ENCODE results near the gene HS3ST1.
"Not testable (repeated sequence)": the region's sequence is repeated elsewhere in the genome, so short reads cannot be mapped to it uniquely, and the experiment has no call there.

The HS3ST1 gene

DNA sequence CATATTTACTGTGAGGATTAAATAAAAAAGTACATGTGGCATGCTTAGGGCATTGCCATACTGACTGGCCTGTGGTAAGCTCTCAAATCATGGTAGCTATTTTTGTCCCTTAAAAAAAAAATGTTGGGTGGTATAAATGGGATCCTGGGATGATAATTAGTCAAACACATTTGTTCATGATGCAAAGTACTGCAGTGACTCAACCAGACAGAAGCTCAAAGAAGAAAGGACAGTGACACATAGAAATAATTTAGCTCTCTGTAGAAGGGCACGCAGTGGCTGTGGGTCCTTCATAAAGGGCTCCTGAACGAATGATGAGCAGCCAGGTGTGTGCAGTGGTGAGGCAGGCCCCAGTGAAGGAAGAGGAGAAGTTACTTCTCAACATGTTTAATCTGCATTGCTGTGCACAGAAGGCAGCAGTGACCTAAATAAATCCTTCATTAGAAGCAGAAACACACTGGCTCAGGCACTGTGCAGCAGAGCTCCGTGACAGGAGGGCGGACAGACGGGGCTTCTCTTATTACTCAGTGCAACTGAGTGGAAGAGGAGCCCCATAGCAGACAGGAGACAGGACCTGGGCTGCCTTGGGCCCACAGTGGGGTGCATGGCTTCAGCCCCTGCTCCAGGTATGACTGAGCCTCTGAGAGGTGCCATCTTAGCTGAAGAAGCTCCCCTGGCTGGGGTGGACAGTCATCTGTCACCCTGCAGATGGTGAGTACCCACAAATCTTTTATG is 20.3 kb downstream of the HS3ST1 start:
- no peak for DNase-seq (ENCODE audit: insufficient read length, low spot score)
- FAIRE-seq = no peak

GRCh38 chr4:11407551-11407950 is 21.1 kb downstream of the HS3ST1 start:
- DNase-seq (ENCODE audit: insufficient read length, low spot score) (no peak), FAIRE-seq (no peak)

- DNase-seq (ENCODE audit: insufficient read length, low spot score) (no peak), FAIRE-seq (no peak)
Measured at GRCh38 chr4:11404431-11404830, 24.3 kb downstream of the HS3ST1 start.

DNA sequence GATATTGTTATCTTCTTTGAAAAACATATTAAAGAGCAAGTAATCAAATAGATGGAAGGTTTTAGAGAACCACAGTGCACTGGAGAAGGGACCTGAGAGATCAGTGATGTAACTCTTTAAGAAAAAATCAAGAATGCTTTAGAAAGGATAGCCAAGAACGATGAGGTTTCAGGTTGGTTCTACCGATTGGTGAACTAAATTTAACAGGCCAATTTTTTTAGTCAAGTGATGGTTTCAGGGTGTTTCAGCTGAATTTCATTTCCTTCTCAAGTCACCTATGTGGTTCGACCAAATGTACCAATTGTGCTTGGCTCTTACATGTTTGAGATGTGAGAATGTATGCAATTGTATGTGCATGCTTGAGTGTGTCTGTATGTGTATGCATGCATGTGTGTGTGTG is 26.5 kb downstream of the HS3ST1 start:
- DNase-seq (ENCODE audit: insufficient read length, low spot score) (no peak), FAIRE-seq (no peak)

DNA sequence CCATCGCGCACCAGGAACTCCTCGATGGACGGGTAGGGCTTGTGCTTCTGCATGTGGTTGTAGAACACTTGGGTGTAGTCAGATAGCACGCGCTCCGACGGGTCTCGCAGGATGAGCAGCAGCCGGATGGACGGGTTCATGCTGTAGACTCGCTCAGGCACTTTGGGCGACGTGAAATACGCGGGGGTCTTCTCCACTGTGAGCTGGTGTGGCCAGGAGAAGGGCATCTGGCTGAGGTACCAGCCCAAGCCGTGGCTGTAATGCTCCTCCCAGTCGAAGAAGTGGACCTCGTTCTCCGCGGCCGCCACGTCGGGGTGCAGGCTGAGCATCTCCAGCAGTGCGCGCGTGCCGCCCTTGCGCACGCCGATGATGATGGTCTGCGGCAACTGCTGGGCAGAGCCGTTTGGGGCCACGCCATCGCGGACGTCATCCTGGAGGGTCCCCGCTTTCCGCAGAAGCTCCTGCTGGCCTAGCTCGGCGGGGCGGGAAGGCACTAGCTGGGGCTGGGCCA is 29.2 kb downstream of the HS3ST1 start:
- no peak for FAIRE-seq
- DNase-seq (ENCODE audit: insufficient read length, low spot score) = no peak

DNA sequence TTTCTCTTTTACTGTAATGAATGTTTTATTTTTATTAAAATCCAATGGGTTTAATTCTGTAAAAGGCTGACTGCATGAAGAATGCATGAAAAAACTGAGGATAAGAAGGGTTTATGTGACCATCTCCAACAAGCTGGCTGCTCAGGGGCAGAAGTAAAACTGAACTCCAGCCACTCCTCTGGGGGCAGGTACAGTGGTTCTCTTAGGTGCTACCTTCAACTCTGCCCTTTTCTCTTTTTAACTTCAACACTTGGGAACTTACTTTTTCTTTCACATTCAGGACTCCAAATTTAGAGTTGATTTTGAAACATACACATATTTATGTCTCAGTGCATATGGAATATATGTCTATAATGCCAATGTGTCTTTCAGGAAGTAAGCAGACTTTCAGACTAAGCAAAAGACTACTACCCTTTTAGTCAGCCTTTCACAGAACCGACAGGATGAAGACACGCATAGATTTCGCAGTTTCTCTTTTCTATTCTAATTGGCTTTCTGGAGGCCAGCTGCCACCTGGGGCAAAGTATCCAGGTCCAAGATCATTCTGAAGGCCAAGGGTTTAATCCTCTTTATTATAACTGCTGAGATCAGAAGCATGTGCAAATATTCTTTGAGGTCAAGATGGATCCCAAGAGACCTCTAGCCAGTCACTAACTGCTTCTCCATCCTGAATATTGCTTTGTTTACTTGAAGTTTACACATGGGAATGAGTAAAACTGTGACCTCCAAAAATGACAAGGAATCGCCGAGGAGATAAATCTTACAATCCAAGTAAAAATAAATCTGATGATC is 30.7 kb downstream of the HS3ST1 start:
- DNase-seq (ENCODE audit: insufficient read length, low spot score) (no peak), FAIRE-seq (no peak)

- DNase-seq (ENCODE audit: insufficient read length, low spot score) (no peak), FAIRE-seq (no peak)
Measured at GRCh38 chr4:11397146-11397545, 31.5 kb downstream of the HS3ST1 start.

GRCh38 chr4:11393551-11393950 is 35.1 kb downstream of the HS3ST1 start:
- no peak for FAIRE-seq
- no peak for DNase-seq (ENCODE audit: insufficient read length, low spot score)

DNA sequence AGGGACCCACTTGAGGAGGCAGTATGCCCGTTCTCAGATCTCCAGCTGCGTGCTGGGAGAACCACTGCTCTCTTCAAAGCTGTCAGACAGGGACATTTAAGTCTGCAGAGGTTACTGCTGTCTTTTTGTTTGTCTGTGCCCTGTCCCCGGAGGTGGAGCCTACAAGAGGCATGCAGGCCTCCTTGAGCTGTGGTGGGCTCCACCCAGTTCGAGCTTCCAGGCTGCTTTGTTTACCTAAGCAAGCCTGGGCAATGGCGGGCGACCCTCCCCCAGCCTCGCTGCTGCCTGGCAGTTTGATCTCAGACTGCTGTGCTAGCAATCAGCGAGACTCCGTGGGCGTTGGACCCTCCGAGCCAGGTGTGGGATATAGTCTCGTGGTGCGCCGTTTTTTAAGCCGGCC is 44.6 kb downstream of the HS3ST1 start:
- DNase-seq (ENCODE audit: insufficient read length, low spot score); FAIRE-seq: not testable (repeated sequence)

DNA sequence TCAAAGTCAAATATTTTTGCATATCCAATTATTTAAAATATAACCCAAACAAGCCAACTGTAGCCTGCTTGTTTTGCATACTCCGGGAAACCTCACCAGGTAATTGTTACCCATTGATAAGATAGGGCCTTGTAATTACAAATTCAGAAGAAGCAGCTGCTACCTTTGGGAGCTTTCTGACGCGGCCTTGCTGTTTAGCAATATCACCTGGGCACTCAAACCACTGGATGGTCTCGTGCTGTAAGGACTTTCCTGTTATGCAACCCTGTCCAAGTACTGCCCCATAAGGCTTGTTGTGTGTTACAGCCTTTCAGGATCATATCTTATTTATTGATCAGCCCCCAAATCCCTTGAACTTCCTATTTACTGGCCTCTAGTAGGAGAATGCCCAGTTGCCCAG is 52.1 kb downstream of the HS3ST1 start:
- FAIRE-seq (no peak), DNase-seq (ENCODE audit: insufficient read length, low spot score) (no peak)

- no peak for FAIRE-seq
- DNase-seq (ENCODE audit: insufficient read length, low spot score) = no peak
Measured at GRCh38 chr4:11376146-11376545, 52.5 kb downstream of the HS3ST1 start.

DNA sequence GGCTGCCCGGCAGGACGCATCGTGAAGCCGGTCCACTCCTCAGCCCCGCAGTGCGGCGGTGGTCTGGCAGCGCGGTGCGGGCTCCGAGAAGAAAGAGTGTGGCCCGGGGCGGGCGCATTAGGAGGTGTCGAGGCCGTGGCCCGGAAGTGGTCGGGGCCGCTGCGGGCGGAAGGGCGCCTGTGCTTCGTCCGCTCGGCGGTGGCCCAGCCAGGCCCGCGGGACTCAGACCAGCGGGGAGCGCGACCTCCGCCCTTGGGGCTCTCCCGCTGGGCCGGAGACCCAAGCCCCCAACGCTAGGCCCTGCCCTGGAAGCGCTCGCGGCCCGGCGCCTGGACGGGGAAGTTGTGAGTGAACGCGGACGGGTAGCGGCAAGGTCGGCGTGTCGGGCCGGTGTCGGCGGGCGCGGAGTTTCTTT is 60.0 kb downstream of the HS3ST1 start:
- peak; percentile 63 for FAIRE-seq
- DNase-seq (ENCODE audit: insufficient read length, low spot score) = no peak

DNA sequence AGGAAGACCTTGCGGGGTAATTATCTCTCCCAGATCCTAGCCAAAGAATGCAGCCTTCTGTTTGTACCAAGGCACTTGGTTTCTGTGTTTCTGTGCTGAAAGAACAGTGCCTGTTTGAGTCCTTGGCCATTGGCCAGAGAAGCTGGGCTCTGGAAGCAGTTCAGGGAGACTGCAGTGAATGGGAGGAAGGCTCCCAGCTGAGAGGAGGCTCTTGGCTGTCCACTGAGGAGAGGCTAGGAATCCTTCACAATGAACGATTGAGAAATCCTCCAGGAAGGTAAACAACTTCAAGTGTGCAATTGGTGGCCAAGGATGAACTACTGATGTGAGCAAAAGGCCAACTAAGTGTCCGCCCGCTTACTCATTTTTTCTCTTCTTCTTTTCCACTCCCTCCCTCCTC is 61.3 kb downstream of the HS3ST1 start:
- FAIRE-seq = no peak
- no peak for DNase-seq (ENCODE audit: insufficient read length, low spot score)

GRCh38 chr4:11366859-11367258 is 61.8 kb downstream of the HS3ST1 start:
- DNase-seq (ENCODE audit: insufficient read length, low spot score) (no peak), FAIRE-seq (no peak)

DNA sequence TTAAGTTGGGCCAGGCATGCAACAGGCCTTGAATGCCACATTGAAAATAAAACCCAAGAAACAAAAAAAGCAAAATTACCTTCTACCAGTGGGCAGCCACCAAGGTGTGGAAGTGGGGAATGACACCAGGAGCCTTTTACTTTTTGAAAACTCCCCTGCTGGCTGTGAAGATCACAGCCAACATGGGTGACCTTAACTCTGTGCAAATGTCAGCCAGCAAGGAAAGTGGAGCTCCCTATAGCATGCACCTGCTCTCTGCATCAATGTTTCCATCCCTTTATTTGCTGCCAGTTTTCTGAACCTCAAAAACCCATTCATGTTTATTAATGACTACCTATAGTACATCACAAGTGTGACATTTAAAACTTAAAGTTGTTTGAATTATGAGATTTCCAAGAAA is 63.7 kb downstream of the HS3ST1 start:
- DNase-seq (ENCODE audit: insufficient read length, low spot score) (no peak), FAIRE-seq (no peak)

DNA sequence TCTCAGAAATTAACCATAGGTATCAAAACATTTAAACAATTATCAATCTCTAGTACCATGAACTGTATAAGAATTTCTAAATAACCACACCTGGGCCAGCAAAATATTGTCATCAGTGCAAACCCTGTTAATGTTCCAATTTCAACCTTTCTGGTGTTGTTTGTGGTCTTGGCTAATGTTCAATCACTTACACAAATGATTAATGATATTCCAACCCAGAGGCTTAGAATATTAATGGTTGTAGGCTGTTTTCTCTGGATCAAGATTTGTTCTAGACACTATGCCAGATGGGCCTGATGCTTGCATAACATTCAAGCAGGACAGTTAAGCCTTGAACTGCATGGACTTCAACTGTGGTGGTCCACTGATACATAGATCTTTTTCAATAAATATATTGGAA is 69.1 kb downstream of the HS3ST1 start:
- no peak for FAIRE-seq

GRCh38 chr4:11355226-11355625 is 73.5 kb downstream of the HS3ST1 start:
- FAIRE-seq (no peak), DNase-seq (ENCODE audit: insufficient read length, low spot score) (no peak)

More for the DNA sequence above, 69.1 kb downstream of the HS3ST1 start:
- no peak for DNase-seq (ENCODE audit: insufficient read length, low spot score)

- DNase-seq (ENCODE audit: insufficient read length, low spot score) (no peak), FAIRE-seq (no peak)
Measured at GRCh38 chr4:11354531-11354930, 74.2 kb downstream of the HS3ST1 start.

DNA sequence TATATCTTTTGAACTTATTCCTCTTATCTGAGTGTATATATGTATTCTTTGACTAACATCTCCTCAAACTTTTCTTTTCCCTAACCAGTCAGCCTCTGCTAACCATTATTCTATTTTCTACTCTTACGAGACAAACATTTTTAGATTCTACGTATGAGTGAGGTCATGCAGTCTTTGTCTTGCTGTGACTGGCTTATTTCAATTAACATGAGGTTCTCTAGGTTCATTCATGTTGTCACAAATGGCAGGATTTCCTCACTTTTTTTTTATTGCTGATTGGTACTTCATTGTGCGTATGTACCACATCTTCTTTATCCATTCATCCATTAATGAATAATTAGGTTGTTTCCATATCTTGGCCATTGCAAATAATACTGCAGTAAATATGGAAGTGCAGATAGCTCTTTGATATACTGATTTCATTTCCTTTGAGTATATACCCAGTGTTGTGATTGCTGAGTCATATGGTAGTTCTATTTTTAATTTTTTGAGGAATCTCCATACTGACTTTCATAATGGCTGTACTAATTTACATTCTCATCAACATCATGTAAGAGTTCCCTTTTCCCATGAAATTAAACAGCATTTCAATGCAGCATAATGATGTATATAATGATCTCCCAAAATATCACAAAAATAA is 80.1 kb downstream of the HS3ST1 start:
- FAIRE-seq = no peak
- DNase-seq (ENCODE audit: insufficient read length, low spot score) = no peak

- FAIRE-seq (no peak), DNase-seq (ENCODE audit: insufficient read length, low spot score) (no peak)
Measured at GRCh38 chr4:11344916-11345315, 83.8 kb downstream of the HS3ST1 start.

DNA sequence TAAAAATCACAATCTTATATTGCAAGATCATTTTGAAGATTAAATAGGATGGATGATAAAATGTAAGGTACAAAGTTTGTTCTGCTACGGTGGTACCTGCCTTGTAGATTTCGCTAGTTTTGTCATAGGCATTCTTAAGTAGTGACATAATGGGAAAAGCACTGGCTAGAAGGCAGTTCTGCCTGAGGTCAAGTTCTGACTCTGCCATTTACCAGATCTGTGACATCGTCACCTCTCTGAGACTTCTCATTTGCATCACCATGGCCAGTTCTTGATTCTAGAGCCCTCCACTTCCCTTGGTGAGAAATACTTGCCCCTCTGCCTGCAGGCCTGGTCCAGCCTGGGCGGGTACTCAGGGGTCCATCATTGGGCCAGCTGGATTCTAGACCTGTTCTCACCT is 85.2 kb downstream of the HS3ST1 start:
- no peak for FAIRE-seq
- no peak for DNase-seq (ENCODE audit: insufficient read length, low spot score)

Data from HTR-8/SVneo (cell line).